ENCODE measurements around the gene AFF3.

The AFF3 gene

GRCh38 chr2:99660616-99661406, 481.6 kb downstream of the AFF3 start:
- DNase-seq (ENCODE audit: low spot score): no peak

GRCh38 chr2:99659874-99660273, 482.5 kb downstream of the AFF3 start:
- DNase-seq (ENCODE audit: low spot score): no peak

- DNase-seq (ENCODE audit: low spot score): no peak
Observed at GRCh38 chr2:99657691-99658258, 484.6 kb downstream of the AFF3 start.

GRCh38 chr2:99656994-99657393, 485.4 kb downstream of the AFF3 start:
- DNase-seq (ENCODE audit: low spot score): no peak

DNA sequence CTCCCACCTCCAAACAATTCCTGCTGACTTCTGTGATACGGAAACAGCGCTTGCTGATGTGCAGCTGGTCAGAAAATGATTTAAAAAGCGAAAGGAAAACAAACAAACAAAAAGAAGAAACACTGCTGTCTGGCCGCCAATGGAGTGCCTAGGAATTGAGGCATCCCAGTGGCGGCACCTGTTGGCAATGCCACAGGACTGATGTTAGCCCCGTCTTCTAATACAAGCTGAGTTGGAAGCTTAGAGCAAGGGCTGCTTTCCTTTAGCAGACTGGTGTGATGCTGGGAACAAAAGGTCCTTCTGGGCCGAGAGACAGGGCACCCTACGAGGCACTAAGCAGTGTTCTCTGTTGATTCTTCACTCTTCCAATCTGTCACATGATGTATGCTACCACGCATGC, 489.0 kb downstream of the AFF3 start:
- no peak for DNase-seq (ENCODE audit: low spot score)

DNA sequence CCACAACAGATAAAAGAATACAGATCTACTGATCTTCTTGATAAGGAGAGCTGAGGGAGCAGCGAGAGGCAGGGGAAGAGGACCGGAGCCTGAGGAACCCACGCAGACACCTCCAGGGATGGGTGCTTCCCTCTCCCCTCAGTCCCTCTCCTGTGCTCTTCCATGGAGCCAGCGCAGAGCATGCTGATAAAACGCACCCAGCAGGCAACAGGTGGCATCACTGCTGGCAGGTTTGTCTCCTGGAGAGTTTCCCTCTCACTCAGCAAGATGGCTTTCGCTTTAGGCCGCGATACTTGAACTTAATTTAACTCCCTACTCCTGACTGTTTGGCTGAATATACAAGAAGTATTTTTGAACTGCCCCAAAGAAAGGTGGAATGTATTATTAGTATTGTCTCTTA, 489.5 kb downstream of the AFF3 start:
- DNase-seq (ENCODE audit: low spot score): no peak

GRCh38 chr2:99651930-99652670, 490.3 kb downstream of the AFF3 start:
- peak; percentile 16 for DNase-seq (ENCODE audit: low spot score)

DNA sequence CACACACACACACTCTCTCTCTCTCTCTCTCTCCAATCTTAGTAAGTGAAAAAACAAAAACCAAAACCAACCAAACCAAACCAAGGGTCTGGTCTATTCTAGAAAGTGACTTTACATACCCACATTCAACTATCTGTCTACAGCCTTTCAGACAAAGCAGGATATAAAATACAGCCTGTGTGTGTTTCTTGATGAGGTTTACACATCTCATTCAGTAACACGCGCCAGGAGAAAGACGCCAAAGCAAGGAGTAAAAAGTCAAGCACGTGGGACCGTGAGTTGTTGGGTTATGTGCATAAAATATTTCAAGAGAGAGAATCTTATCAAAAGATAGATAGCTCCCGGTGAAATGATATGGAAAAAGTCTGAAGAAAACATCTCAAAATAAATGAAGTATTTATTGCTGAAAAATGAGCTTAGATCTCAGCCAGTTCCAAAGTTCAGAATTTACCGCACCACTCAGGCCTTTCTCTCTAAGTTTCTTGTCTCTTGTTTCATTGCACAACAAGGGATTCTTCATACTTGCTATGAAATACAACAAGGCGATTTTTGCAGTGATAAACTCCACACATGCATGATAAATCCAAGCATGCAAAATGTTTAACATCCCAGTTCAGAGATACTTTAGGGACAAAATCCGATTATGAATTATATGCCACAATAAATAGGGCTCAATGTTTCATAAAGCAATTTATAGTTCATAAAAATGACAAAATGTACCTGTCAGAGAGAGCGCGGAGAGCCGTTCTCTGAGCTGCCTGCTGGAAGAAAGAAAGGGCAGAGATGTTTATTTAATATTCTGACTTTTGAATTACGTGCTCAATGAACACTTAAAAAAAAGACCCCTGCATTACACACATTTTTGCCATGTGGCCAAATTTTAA, 493.2 kb downstream of the AFF3 start:
- DNase-seq (ENCODE audit: low spot score): no peak

DNA sequence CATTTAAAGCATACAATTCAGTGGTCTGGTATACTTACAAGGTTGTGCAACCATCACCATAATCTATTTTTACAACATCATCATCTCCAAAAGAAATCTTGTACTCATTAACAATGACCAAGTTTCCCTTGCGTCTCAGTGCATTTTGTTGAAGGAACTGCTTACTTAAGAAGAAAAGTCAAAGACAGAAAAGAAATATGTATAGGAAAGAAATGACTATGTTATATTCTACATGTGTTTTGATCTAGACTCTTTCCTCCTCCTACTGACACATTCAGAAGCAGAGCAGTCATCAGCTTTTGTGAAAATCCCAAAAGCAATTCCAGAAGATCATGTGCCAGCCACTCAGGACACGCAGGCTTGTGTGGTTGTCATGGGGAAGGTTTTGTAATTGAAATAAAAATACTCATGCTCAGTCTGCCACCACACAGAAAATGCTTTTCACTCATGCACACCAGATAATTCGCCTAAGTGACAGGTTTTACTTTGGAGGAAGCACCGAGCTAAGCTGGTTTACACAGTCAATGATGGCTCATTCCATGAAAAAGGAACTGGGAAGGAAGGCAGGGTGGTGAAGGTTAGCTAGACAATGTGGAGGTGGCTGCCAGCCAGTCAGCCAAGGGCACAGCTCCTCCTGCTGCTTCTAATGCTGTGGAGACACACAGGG, 494.1 kb downstream of the AFF3 start:
- no peak for DNase-seq (ENCODE audit: low spot score)

GRCh38 chr2:99645960-99646359, 496.4 kb downstream of the AFF3 start:
- no peak for DNase-seq (ENCODE audit: low spot score)

- DNase-seq (ENCODE audit: low spot score): peak; percentile 35
Observed at GRCh38 chr2:99644419-99644787, 498.0 kb downstream of the AFF3 start.

GRCh38 chr2:99643787-99644418, 498.5 kb downstream of the AFF3 start:
- no peak for DNase-seq (ENCODE audit: low spot score)

GRCh38 chr2:99641999-99642398, 500.4 kb downstream of the AFF3 start:
- no peak for DNase-seq (ENCODE audit: low spot score)

GRCh38 chr2:99640635-99641151, 501.7 kb downstream of the AFF3 start:
- no peak for DNase-seq (ENCODE audit: low spot score)

DNA sequence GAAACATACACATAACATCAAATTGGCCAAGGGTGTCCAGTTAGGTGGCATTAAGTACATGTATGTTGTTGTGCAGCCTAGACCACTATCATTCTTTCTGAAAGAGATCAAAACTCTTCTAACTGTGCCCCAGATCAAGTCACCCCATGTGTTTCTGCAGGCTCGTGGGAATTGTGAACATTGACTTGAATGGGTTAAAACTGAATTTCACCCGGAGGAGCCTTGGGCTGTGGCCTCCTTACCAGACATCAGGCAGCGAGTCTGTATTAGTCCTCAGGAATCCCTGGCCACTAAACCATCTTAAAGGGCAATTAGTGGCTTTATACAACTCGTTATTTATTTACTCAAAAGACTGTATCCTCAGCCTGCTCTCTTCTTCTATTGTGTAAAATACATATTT, 503.6 kb downstream of the AFF3 start:
- DNase-seq (ENCODE audit: low spot score): no peak

GRCh38 chr2:99637159-99637697, 505.2 kb downstream of the AFF3 start:
- no peak for DNase-seq (ENCODE audit: low spot score)

DNA sequence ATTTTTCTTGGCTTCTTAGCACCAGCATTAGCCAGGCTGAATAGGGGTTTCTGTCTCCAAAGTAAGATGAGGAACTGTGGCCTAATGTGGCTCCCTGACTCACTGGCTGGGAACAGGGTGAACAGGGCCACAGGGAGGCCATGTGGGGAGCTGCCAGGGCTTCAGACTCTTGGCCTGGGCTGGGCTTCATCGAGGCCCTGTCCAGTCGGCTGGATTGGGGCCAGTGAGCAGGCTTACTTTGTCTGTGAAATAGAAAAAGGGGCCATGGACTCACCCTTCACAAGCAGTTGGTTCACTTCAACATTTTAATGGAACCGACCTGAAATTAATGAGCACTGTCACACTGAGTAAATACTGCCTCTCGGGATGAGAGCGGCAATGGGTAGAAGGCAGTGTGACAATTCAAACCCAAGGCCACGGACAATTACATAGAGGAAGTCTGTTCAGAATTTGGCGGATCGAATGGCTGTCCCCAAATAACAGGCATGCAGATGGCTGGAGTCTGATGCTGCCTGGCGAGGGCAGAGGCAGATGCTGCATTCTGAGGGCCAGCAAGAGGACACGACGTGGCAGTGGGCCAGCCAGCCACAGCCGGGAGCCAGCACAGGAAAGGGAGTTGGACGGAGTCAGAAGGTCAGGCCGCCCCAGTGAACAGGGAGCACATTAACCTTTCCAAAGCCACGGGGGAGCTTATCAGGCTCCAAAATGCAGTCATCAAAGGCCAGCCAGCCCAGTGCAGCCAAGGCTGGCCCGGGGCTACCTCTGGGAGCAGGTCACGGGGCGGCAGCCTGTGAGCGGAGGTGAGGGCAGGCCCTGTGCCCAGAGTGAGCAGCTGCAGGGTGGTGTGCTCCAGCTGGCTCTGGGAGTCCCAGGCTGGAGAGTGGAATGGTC, 506.0 kb downstream of the AFF3 start:
- DNase-seq (ENCODE audit: low spot score): no peak

- no peak for DNase-seq (ENCODE audit: low spot score)
Observed at GRCh38 chr2:99635710-99636109, 506.7 kb downstream of the AFF3 start.

GRCh38 chr2:99634234-99634633, 508.2 kb downstream of the AFF3 start:
- no peak for DNase-seq (ENCODE audit: low spot score)

GRCh38 chr2:99631700-99632099, 510.7 kb downstream of the AFF3 start:
- DNase-seq (ENCODE audit: low spot score): no peak

Data from hepatic stellate cell (primary cell).